T-helper 9 cell (primary cell): ENCODE data around the gene MALT1.

ENCODE experiments used
- DNase-seq: peaks from one replicate; pipeline ENCODE4 v3.0.0-alpha.2; 2020

The MALT1 gene

GRCh38 chr18:58694221-58694620 is 23.0 kb downstream of the MALT1 start:
- no peak for DNase-seq

- DNase-seq: no peak
These were observed 23.6 kb downstream of the MALT1 start for GRCh38 chr18:58694720-58695468.

GRCh38 chr18:58695772-58696171 is 24.5 kb downstream of the MALT1 start:
- no peak for DNase-seq

- DNase-seq: no peak
These were observed 25.9 kb downstream of the MALT1 start for GRCh38 chr18:58697146-58697545.

GRCh38 chr18:58698701-58699193 is 27.5 kb downstream of the MALT1 start:
- DNase-seq: no peak

GRCh38 chr18:58699551-58699950 is 28.3 kb downstream of the MALT1 start:
- DNase-seq: no peak

- no peak for DNase-seq
These were observed 28.9 kb downstream of the MALT1 start for GRCh38 chr18:58700209-58700608.

GRCh38 chr18:58712930-58713329 is 41.7 kb downstream of the MALT1 start:
- no peak for DNase-seq

GRCh38 chr18:58714259-58714658 is 43.0 kb downstream of the MALT1 start:
- no peak for DNase-seq

- DNase-seq: no peak
These were observed 43.6 kb downstream of the MALT1 start for GRCh38 chr18:58714821-58715220.

- DNase-seq: no peak
These were observed 44.3 kb downstream of the MALT1 start for GRCh38 chr18:58715540-58715939.

GRCh38 chr18:58716060-58716756 is 44.9 kb downstream of the MALT1 start:
- no peak for DNase-seq

GRCh38 chr18:58721566-58722239 is 50.4 kb downstream of the MALT1 start:
- no peak for DNase-seq

- DNase-seq: no peak
These were observed 52.7 kb downstream of the MALT1 start for GRCh38 chr18:58723810-58724602.

- DNase-seq: no peak
These were observed 55.4 kb downstream of the MALT1 start for GRCh38 chr18:58726671-58727070.

- DNase-seq: no peak
These were observed 56.7 kb downstream of the MALT1 start for GRCh38 chr18:58727776-58728500.

GRCh38 chr18:58728719-58729118 is 57.5 kb downstream of the MALT1 start:
- DNase-seq: no peak

- DNase-seq: no peak
These were observed 59.4 kb downstream of the MALT1 start for GRCh38 chr18:58730618-58731017.

GRCh38 chr18:58732471-58732870 is 61.2 kb downstream of the MALT1 start:
- no peak for DNase-seq

- no peak for DNase-seq
These were observed 62.6 kb downstream of the MALT1 start for GRCh38 chr18:58733866-58734265.

- DNase-seq: no peak
These were observed 67.1 kb downstream of the MALT1 start for GRCh38 chr18:58738322-58738721.

- DNase-seq: no peak
These were observed 74.6 kb downstream of the MALT1 start for GRCh38 chr18:58745914-58746313.
